ENCODE results near the gene SPRR4. TPM values are rescaled to one million over a fixed set of nuclear protein-coding genes. Genes with fewer than 3 reads are reported as not detected.

Gene SPRR4
- total and polyA plus RNA-seq, 9 donors = not detected

DNA sequence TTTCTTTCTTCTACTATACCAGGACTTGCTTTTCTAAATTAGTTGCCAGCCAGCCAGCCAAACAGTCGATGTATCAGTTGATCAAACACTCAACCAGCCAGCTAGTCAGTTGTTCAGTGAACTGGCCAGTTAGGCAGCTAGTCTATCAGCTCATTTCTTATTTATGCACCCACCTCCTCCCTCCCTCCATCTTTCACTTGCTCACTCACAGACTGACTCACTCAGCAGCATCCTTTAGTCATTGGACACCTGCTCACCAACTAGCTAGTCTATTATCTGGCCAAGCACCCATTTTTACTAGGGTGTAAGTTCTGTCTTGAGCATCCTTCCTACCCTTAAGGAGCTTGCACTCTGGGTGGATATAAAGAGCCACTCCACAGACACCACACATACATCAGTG lies 5.9 kb upstream of the SPRR4 start:
- no peak overlapping the region for H3K27ac ChIP-seq
- WGBS, 3 donors = 78 to 89% (median 87%) methylated on average over 1 of the region's 1 CpG
- no peak overlapping the region for H3K4me3 ChIP-seq
- H3K27me3 ChIP-seq = no peaks in the 10 kb centered on the region
- H3K36me3 ChIP-seq = no peaks in the 10 kb centered on the region
- no peaks in the 10 kb centered on the region for H3K9me3 ChIP-seq
- H3K4me1 ChIP-seq (ENCODE audit: insufficient read depth) = no peaks in the 10 kb centered on the region
- TF ChIP-seq EP300 (IDR thresholded peaks at IDR 0.05) (no peak), POLR2A (IDR thresholded peaks at IDR 0.05) (no peak)
- TF ChIP-seq, protein P1, sequence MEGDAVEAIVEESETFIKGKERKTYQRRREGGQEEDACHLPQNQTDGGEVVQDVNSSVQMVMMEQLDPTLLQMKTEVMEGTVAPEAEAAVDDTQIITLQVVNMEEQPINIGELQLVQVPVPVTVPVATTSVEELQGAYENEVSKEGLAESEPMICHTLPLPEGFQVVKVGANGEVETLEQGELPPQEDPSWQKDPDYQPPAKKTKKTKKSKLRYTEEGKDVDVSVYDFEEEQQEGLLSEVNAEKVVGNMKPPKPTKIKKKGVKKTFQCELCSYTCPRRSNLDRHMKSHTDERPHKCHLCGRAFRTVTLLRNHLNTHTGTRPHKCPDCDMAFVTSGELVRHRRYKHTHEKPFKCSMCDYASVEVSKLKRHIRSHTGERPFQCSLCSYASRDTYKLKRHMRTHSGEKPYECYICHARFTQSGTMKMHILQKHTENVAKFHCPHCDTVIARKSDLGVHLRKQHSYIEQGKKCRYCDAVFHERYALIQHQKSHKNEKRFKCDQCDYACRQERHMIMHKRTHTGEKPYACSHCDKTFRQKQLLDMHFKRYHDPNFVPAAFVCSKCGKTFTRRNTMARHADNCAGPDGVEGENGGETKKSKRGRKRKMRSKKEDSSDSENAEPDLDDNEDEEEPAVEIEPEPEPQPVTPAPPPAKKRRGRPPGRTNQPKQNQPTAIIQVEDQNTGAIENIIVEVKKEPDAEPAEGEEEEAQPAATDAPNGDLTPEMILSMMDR (IDR thresholded peaks at IDR 0.05) = no peak
- intact Hi-C loops (cut with DNase I) = no loop called here
- no peak for DNase-seq

GRCh38 chr1:152965853-152966252 lies 4.6 kb upstream of the SPRR4 start:
- H3K27ac ChIP-seq = no peak overlapping the region
- H3K36me3 ChIP-seq = no peaks in the 10 kb centered on the region
- no peaks in the 10 kb centered on the region for H3K27me3 ChIP-seq
- WGBS, 3 donors = 88 to 95% (median 91%) methylated on average over 4 of the region's 4 CpGs
- no peaks in the 10 kb centered on the region for H3K9me3 ChIP-seq
- TF ChIP-seq, protein P1 (IDR thresholded peaks at IDR 0.05) = no peak
- no peak for TF ChIP-seq EP300 (IDR thresholded peaks at IDR 0.05)
- TF ChIP-seq POLR2A (IDR thresholded peaks at IDR 0.05) = no peak
- DNase-seq = no peak
- no peaks in the 10 kb centered on the region for H3K4me1 ChIP-seq (ENCODE audit: insufficient read depth)
- intact Hi-C loops (cut with DNase I) = no loop called here
- no peak overlapping the region for H3K4me3 ChIP-seq

DNA sequence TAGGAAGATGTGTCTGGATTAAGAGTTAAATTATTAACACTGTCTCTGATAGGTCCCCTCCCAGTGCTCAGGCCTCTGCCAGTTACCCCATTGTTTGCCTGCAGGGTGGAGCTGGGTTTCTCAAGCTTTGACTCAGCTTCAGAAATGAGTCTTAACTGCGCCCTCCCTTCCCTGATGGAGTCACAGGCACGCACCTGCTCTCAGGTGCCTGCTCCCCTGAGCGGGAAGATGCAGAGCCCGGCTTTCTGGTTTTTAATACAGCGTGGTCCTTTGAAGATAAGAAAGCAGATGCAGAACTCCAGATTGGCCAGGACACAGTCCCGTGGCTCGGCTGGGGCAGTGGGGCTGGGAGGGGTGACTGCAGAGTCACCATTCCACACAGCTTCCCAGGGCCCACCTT lies 3.2 kb upstream of the SPRR4 start:
- H3K9me3 ChIP-seq = no peaks in the 10 kb centered on the region
- H3K4me1 ChIP-seq (ENCODE audit: insufficient read depth) = no peaks in the 10 kb centered on the region
- WGBS, 3 donors = 72 to 85% (median 76%) methylated on average over 7 of the region's 7 CpGs
- no peak for DNase-seq
- no peak overlapping the region for H3K4me3 ChIP-seq
- TF ChIP-seq, protein P1 (IDR thresholded peaks at IDR 0.05) = no peak
- TF ChIP-seq EP300 (IDR thresholded peaks at IDR 0.05) = no peak
- TF ChIP-seq POLR2A (IDR thresholded peaks at IDR 0.05) = no peak
- H3K27me3 ChIP-seq = no peaks in the 10 kb centered on the region
- H3K36me3 ChIP-seq = no peaks in the 10 kb centered on the region
- H3K27ac ChIP-seq = no peak overlapping the region
- intact Hi-C loops (cut with DNase I) = no loop called here

DNA sequence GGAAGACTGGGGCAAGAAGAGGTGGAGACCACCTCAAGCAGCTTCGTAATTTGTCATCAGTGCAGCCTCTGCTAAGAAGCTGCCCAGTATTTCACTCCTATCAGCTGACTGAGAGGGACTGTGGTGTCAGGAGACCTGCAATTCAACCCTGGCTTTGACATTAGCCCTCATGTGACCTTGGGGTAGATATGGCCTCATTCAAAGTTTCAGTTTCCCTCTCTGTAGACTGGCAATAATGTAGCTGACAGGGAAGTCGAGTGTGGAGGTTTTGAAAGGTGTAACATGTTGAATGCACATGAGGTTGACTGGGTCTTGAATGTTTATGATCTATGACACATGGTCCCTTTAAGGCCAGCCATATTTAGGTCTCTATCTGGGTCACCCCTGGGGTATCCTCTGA lies 2.2 kb upstream of the SPRR4 start:
- intact Hi-C loops (cut with DNase I) = no loop called here
- no peak for DNase-seq

More for the DNA sequence above, 2.2 kb upstream of the SPRR4 start:
- Histone ChIP-seq H3K27me3 (no peaks in the 10 kb centered on the region), H3K4me1 (ENCODE audit: insufficient read depth) (no peaks in the 10 kb centered on the region), H3K4me3 (no peak overlapping the region), H3K9me3 (no peaks in the 10 kb centered on the region), H3K36me3 (no peaks in the 10 kb centered on the region), H3K27ac (no peak overlapping the region)
- WGBS, 3 donors = 73 to 87% (median 84%) methylated on average over 2 of the region's 2 CpGs
- TF ChIP-seq EP300 (IDR thresholded peaks at IDR 0.05) = no peak
- TF ChIP-seq, protein P1 (IDR thresholded peaks at IDR 0.05) = no peak
- TF ChIP-seq POLR2A (IDR thresholded peaks at IDR 0.05) = no peak

Measured in ovary (tissue), 9 donors.